ENCODE results near the gene MANBA. TPM values are rescaled to one million over a fixed set of nuclear protein-coding genes. Genes with fewer than 3 reads are reported as not detected.

MANBA gene
- total and polyA plus RNA-seq, 2 of the 13 experiments (the other 11 are each of a cell fraction or from before 2014, with no cell fraction given): 11.7 to 33.3 TPM

DNA sequence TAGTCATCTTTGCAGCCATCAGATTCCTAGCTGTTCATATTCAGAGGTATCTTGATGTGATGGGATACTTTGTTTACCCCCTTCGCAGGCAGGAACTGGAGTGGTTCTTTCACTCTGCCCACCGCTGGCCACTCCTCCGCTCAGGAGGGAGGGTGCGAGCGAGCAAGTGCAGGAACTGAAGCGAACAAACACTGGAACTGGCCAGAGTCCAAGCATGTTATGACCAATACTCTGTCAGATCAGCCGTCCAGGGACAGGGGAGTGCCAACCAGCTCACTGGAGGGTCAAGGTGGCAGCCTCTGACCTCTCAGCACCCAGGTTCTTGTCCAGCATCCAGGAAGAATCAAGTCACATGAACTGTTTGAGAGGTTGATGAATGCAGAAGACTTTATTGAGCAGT lies 18.0 kb upstream of the MANBA start:
- Histone ChIP-seq H3K79me2 (ENCODE audit: insufficient read depth, low read length) (no peaks in the 10 kb centered on the region), H4K20me1 (ENCODE audit: insufficient read depth, low read length) (no peaks in the 10 kb centered on the region), H3K4me3 (replicated peaks in 1 of 3; ENCODE audit: insufficient read depth in 1 of 3, low read depth in 2 of 3, low read length in 3 of 3) (peak overlapping the region; percentile 9 to 53 (median 29)), H3K27ac (ENCODE audit: extremely low read length, insufficient read depth, low read length) (peak overlapping the region; percentile 35), H3K9ac (ENCODE audit: insufficient read depth, low read depth, low read length) (no peak overlapping the region), H3K36me3 (replicated peaks in 1 of 2; ENCODE audit: control insufficient read depth in 1 of 2, insufficient read depth in 2 of 2, low read length in 2 of 2) (no peaks in the 10 kb centered on the region), H2AFZ (ENCODE audit: low read length) (peak overlapping the region; percentile 38), H3K9me3 (ENCODE audit: low read length) (no peaks in the 10 kb centered on the region), H3K27me3 (ENCODE audit: control insufficient read depth in 1 of 2, insufficient read depth in 2 of 2, low read length in 2 of 2) (no peaks in the 10 kb centered on the region), H3K4me2 (ENCODE audit: low read depth, low read length) (peak overlapping the region; percentile 73), H3K4me1 (ENCODE audit: insufficient read depth, low read length) (peaks cover 49% of the 10 kb centered on the region)
- in situ Hi-C loops (cut with HindIII; ENCODE audit: extremely low pct_ligation_motif_present, low pct_unique_long_range_greater_than_20kb) (no loop called here), intact Hi-C loops (cut with micrococcal nuclease; ENCODE audit: unreplicated experiment) (no loop called here)
- peak; percentile 94 for FAIRE-seq
- WGBS (ENCODE audit: low lambda C conversion rate): under 1% methylated on average over 7 of the region's 7 CpGs
- DNase-seq (ENCODE audit: low spot score): peak; percentile 85
- ChIA-PET POLR2A (interaction anchor here (1.0 to 4.2 kb wide), 3 partner anchors 18 to 91 kb away, joined by 4 to 16 read pairs (median 5); partner anchors contain the start of genes MANBA and UBE2D3), CTCF (ENCODE audit: low intra/inter-chr PET ratio, low total read pairs) (no interaction called here)
- peak; percentile 98 for ATAC-seq
- BruUV-seq (replicated peaks): no TSS peak
- TF ChIP-seq ZSCAN21 (CRISPR knock-in tag; IDR thresholded peaks at IDR 0.05; ENCODE audit: borderline replicate concordance) (0 out of 2 replicates have a peak, but pooled peaks have one; percentile 32), ISL2 (CRISPR knock-in tag; IDR thresholded peaks at IDR 0.05) (0 out of 2 replicates have a peak, but pooled peaks have one; percentile 36), HNF4A (CRISPR knock-in tag; IDR thresholded peaks at IDR 0.05) (peak; percentile 78), ZNF232 (CRISPR knock-in tag; IDR thresholded peaks at IDR 0.05; ENCODE audit: borderline replicate concordance) (no peak), AGO1 (IDR thresholded peaks at IDR 0.05; ENCODE audit: low read depth, low read length, poor library complexity, severe bottlenecking) (no peak), TARDBP (CRISPR knock-in tag; IDR thresholded peaks at IDR 0.05) (0 out of 2 replicates have a peak, but pooled peaks have one; percentile 34), RCOR2 (CRISPR knock-in tag; IDR thresholded peaks at IDR 0.05) (0 out of 2 replicates have a peak, but pooled peaks have one; percentile 28), MIER3 (CRISPR knock-in tag; IDR thresholded peaks at IDR 0.05; ENCODE audit: borderline replicate concordance) (peak; percentile 85; the same call in 1 of the 2 replicates), TGIF2 (CRISPR knock-in tag; IDR thresholded peaks at IDR 0.05) (peak; percentile 61; the same call in 1 of the 2 replicates), NCOA2 (CRISPR knock-in tag; IDR thresholded peaks at IDR 0.05) (peak; percentile 60), GATAD1 (CRISPR knock-in tag; IDR thresholded peaks at IDR 0.05) (peak; percentile 33; the same call in 1 of the 2 replicates), SP4 (CRISPR knock-in tag; IDR thresholded peaks at IDR 0.05) (0 out of 2 replicates have a peak, but pooled peaks have one; percentile 30), FOXO1 (CRISPR knock-in tag; IDR thresholded peaks at IDR 0.05) (peak; percentile 69), HMG20A (CRISPR knock-in tag; IDR thresholded peaks at IDR 0.05; ENCODE audit: borderline replicate concordance) (peak; percentile 73; the same call in 1 of the 2 replicates), SNAI1 (CRISPR knock-in tag; IDR thresholded peaks at IDR 0.05; ENCODE audit: borderline replicate concordance) (no peak), DR1 (CRISPR knock-in tag; IDR thresholded peaks at IDR 0.05) (no peak)
- TF ChIP-seq, protein P1, sequence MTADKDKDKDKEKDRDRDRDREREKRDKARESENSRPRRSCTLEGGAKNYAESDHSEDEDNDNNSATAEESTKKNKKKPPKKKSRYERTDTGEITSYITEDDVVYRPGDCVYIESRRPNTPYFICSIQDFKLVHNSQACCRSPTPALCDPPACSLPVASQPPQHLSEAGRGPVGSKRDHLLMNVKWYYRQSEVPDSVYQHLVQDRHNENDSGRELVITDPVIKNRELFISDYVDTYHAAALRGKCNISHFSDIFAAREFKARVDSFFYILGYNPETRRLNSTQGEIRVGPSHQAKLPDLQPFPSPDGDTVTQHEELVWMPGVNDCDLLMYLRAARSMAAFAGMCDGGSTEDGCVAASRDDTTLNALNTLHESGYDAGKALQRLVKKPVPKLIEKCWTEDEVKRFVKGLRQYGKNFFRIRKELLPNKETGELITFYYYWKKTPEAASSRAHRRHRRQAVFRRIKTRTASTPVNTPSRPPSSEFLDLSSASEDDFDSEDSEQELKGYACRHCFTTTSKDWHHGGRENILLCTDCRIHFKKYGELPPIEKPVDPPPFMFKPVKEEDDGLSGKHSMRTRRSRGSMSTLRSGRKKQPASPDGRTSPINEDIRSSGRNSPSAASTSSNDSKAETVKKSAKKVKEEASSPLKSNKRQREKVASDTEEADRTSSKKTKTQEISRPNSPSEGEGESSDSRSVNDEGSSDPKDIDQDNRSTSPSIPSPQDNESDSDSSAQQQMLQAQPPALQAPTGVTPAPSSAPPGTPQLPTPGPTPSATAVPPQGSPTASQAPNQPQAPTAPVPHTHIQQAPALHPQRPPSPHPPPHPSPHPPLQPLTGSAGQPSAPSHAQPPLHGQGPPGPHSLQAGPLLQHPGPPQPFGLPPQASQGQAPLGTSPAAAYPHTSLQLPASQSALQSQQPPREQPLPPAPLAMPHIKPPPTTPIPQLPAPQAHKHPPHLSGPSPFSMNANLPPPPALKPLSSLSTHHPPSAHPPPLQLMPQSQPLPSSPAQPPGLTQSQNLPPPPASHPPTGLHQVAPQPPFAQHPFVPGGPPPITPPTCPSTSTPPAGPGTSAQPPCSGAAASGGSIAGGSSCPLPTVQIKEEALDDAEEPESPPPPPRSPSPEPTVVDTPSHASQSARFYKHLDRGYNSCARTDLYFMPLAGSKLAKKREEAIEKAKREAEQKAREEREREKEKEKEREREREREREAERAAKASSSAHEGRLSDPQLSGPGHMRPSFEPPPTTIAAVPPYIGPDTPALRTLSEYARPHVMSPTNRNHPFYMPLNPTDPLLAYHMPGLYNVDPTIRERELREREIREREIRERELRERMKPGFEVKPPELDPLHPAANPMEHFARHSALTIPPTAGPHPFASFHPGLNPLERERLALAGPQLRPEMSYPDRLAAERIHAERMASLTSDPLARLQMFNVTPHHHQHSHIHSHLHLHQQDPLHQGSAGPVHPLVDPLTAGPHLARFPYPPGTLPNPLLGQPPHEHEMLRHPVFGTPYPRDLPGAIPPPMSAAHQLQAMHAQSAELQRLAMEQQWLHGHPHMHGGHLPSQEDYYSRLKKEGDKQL (CRISPR knock-in tag; IDR thresholded peaks at IDR 0.05; ENCODE audit: low read depth): 0 out of 2 replicates have a peak, but pooled peaks have one; percentile 30
- TF ChIP-seq, protein P2, sequence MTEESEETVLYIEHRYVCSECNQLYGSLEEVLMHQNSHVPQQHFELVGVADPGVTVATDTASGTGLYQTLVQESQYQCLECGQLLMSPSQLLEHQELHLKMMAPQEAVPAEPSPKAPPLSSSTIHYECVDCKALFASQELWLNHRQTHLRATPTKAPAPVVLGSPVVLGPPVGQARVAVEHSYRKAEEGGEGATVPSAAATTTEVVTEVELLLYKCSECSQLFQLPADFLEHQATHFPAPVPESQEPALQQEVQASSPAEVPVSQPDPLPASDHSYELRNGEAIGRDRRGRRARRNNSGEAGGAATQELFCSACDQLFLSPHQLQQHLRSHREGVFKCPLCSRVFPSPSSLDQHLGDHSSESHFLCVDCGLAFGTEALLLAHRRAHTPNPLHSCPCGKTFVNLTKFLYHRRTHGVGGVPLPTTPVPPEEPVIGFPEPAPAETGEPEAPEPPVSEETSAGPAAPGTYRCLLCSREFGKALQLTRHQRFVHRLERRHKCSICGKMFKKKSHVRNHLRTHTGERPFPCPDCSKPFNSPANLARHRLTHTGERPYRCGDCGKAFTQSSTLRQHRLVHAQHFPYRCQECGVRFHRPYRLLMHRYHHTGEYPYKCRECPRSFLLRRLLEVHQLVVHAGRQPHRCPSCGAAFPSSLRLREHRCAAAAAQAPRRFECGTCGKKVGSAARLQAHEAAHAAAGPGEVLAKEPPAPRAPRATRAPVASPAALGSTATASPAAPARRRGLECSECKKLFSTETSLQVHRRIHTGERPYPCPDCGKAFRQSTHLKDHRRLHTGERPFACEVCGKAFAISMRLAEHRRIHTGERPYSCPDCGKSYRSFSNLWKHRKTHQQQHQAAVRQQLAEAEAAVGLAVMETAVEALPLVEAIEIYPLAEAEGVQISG (CRISPR knock-in tag; IDR thresholded peaks at IDR 0.05): peak; percentile 31; the same call in 1 of the 2 replicates
